Measurements from ENCODE around the gene COQ8A. TPM values are rescaled to one million over a fixed set of nuclear protein-coding genes. Genes with fewer than 3 reads are reported as not detected.

The COQ8A gene
- 10 to 100 TPM; 34.1 to 83.4 (median 67.8) TPM for total RNA-seq
- polyA plus RNA-seq = 10 to 100 TPM; 45.9 to 66.3 TPM
- 3.6 reads per million, percentile 19 among the genes with 10 or more reads in this experiment for total RNA-seq

- peaks cover 43 to 67% (median 50%) of the 10 kb centered on the region in 7 donors for H3K4me1 Mint-ChIP-seq
- no peaks in the 10 kb centered on the region for H3K27me3 Mint-ChIP-seq
- no peaks in the 10 kb centered on the region for H3K27me3 ChIP-seq (ENCODE audit: control insufficient read depth in 2 of 2, insufficient read depth in 2 of 2, low read length in 2 of 2)
- intact Hi-C loops (cut with micrococcal nuclease) = loop anchor here (1.0 to 10.0 kb wide), 16 partner anchors 47 to 1163 kb away; partner anchors contain the start of genes ITPKB (in 2 of the 2), ARF1 (in 1 of the 2), JMJD4 (in 1 of the 2) and LIN9 (in 1 of the 2)
- ATAC-seq = peak; percentile 95
- peaks cover 2 to 13% (median 4%) of the 10 kb centered on the region in 11 donors for H3K9me3 Mint-ChIP-seq
- ChIA-PET CTCF (interaction anchor here (0.8 to 1.0 kb wide), 2 partner anchors 114 to 127 kb away, joined by 3 read pairs; no protein-coding TSS in a partner anchor), POLR2A (interaction anchor here (0.5 to 4.3 kb wide), 17 partner anchors 9 to 532 kb away, joined by 3 to 46 read pairs (median 4); partner anchors contain the start of genes ITPKB and PARP1)
- H3K9me3 ChIP-seq (ENCODE audit: control insufficient read depth in 2 of 3, low read length in 3 of 3) = peaks cover 0 to 4% (median 0%) of the 10 kb centered on the region in 3 experiments
- peak in 8 of 9 donors; percentile 99 to 100 (median 100) for DNase-seq
- peaks cover 15 to 34% of the 10 kb centered on the region in 2 donors for H3K4me1 ChIP-seq (ENCODE audit: control insufficient read depth in 2 of 2, insufficient read depth in 2 of 2, low read length in 2 of 2)
- peak within 1 kb of the TSS; percentile 87 for H3K27ac ChIP-seq (ENCODE audit: low read depth, low read length)
- H3K4me3 Mint-ChIP-seq = peak within 1 kb of the TSS; percentile 85 to 94 (median 92)
- H3K4me3 ChIP-seq (ENCODE audit: low read length) = peak within 1 kb of the TSS; percentile 84
- peak within 1 kb of the TSS; percentile 94 to 98 (median 97) for H3K27ac Mint-ChIP-seq
- H3K36me3 Mint-ChIP-seq = peaks cover 4 to 9% (median 4%) of the 10 kb centered on the region in 5 donors
- no peaks in the 10 kb centered on the region for H3K36me3 ChIP-seq (ENCODE audit: control insufficient read depth in 2 of 3, insufficient read depth in 3 of 3, low read length in 3 of 3)
Measured at GRCh38 chr1:226940029-226940805, at the start of gene COQ8A. TSS of gene COQ8A (plus strand) at chr1:226940294. CDS start at chr1:226961386, 21,092 bp downstream.

- Mint-ChIP-seq H3K9me3 (no peaks in the 10 kb centered on the region), H3K36me3 (peaks cover 0 to 6% (median 0%) of the 10 kb centered on the region in 5 donors), H3K27ac (peak overlapping the region in 1 of 9 donors; percentile 24), H3K4me1 (peaks cover 8 to 17% (median 11%) of the 10 kb centered on the region in 7 donors), H3K4me3 (no peak overlapping the region), H3K27me3 (no peaks in the 10 kb centered on the region)
- ChIA-PET POLR2A (no interaction called here), CTCF (no interaction called here)
- Histone ChIP-seq H3K27me3 (ENCODE audit: control insufficient read depth in 2 of 2, insufficient read depth in 2 of 2, low read length in 2 of 2) (no peaks in the 10 kb centered on the region), H3K4me3 (ENCODE audit: low read length) (no peak overlapping the region), H3K4me1 (ENCODE audit: control insufficient read depth in 2 of 2, insufficient read depth in 2 of 2, low read length in 2 of 2) (no peaks in the 10 kb centered on the region), H3K9me3 (ENCODE audit: control insufficient read depth in 2 of 3, low read length in 3 of 3) (no peaks in the 10 kb centered on the region), H3K27ac (ENCODE audit: low read depth, low read length) (no peak overlapping the region), H3K36me3 (ENCODE audit: control insufficient read depth in 2 of 3, insufficient read depth in 3 of 3, low read length in 3 of 3) (no peaks in the 10 kb centered on the region)
- DNase-seq (no peak), ATAC-seq (no peak)
- intact Hi-C loops (cut with micrococcal nuclease) = no loop called here
Measured at GRCh38 chr1:226890331-226891108, 49.6 kb upstream of the COQ8A start.

- H3K4me3 Mint-ChIP-seq = no peak overlapping the region
- no peak for ATAC-seq
- POLR2A ChIA-PET = no interaction called here
Measured at GRCh38 chr1:226891346-226891745, 48.7 kb upstream of the COQ8A start.

GRCh38 chr1:226891846-226892523, 48.1 kb upstream of the COQ8A start:
- no peaks in the 10 kb centered on the region for H3K27me3 Mint-ChIP-seq
- H3K4me1 Mint-ChIP-seq = peaks cover 0 to 6% (median 0%) of the 10 kb centered on the region in 7 donors
- H3K4me1 ChIP-seq (ENCODE audit: control insufficient read depth in 2 of 2, insufficient read depth in 2 of 2, low read length in 2 of 2) = no peaks in the 10 kb centered on the region
- H3K4me3 ChIP-seq (ENCODE audit: low read length) = no peak overlapping the region
- CTCF ChIA-PET = no interaction called here
- H3K9me3 ChIP-seq (ENCODE audit: control insufficient read depth in 2 of 3, low read length in 3 of 3) = no peaks in the 10 kb centered on the region
- H3K27me3 ChIP-seq (ENCODE audit: control insufficient read depth in 2 of 2, insufficient read depth in 2 of 2, low read length in 2 of 2) = no peaks in the 10 kb centered on the region
- H3K36me3 Mint-ChIP-seq = peaks cover 0 to 2% (median 0%) of the 10 kb centered on the region in 5 donors
- intact Hi-C loops (cut with micrococcal nuclease) = no loop called here
- DNase-seq = no peak
- no peak overlapping the region for H3K27ac ChIP-seq (ENCODE audit: low read depth, low read length)
- no peaks in the 10 kb centered on the region for H3K36me3 ChIP-seq (ENCODE audit: control insufficient read depth in 2 of 3, insufficient read depth in 3 of 3, low read length in 3 of 3)
- peak overlapping the region in 2 of 9 donors; percentile 15 to 72 for H3K27ac Mint-ChIP-seq
- no peaks in the 10 kb centered on the region for H3K9me3 Mint-ChIP-seq
- POLR2A ChIA-PET = no interaction called here
- H3K4me3 Mint-ChIP-seq = no peak overlapping the region
- ATAC-seq = no peak

More at GRCh38 chr1:226891346-226891745, 48.7 kb upstream of the COQ8A start:
- Histone ChIP-seq H3K9me3 (ENCODE audit: control insufficient read depth in 2 of 3, low read length in 3 of 3) (no peaks in the 10 kb centered on the region), H3K27me3 (ENCODE audit: control insufficient read depth in 2 of 2, insufficient read depth in 2 of 2, low read length in 2 of 2) (no peaks in the 10 kb centered on the region), H3K4me3 (ENCODE audit: low read length) (no peak overlapping the region), H3K36me3 (ENCODE audit: control insufficient read depth in 2 of 3, insufficient read depth in 3 of 3, low read length in 3 of 3) (no peaks in the 10 kb centered on the region), H3K27ac (ENCODE audit: low read depth, low read length) (no peak overlapping the region), H3K4me1 (ENCODE audit: control insufficient read depth in 2 of 2, insufficient read depth in 2 of 2, low read length in 2 of 2) (no peaks in the 10 kb centered on the region)
- no peaks in the 10 kb centered on the region for H3K27me3 Mint-ChIP-seq
- CTCF ChIA-PET = no interaction called here
- peaks cover 0 to 3% (median 0%) of the 10 kb centered on the region in 5 donors for H3K36me3 Mint-ChIP-seq
- no peaks in the 10 kb centered on the region for H3K9me3 Mint-ChIP-seq
- intact Hi-C loops (cut with micrococcal nuclease) = no loop called here
- H3K4me1 Mint-ChIP-seq = peaks cover 2 to 8% (median 3%) of the 10 kb centered on the region in 7 donors
- no peak for DNase-seq
- H3K27ac Mint-ChIP-seq = no peak overlapping the region

- H3K27ac ChIP-seq (ENCODE audit: low read depth, low read length) = no peak overlapping the region
- H3K27me3 ChIP-seq (ENCODE audit: control insufficient read depth in 2 of 2, insufficient read depth in 2 of 2, low read length in 2 of 2) = no peaks in the 10 kb centered on the region
- intact Hi-C loops (cut with micrococcal nuclease) = no loop called here
- H3K36me3 Mint-ChIP-seq = peaks cover 0 to 1% (median 0%) of the 10 kb centered on the region in 5 donors
- no peak overlapping the region for H3K4me3 ChIP-seq (ENCODE audit: low read length)
- DNase-seq = no peak
- H3K4me1 ChIP-seq (ENCODE audit: control insufficient read depth in 2 of 2, insufficient read depth in 2 of 2, low read length in 2 of 2) = no peaks in the 10 kb centered on the region
- H3K36me3 ChIP-seq (ENCODE audit: control insufficient read depth in 2 of 3, insufficient read depth in 3 of 3, low read length in 3 of 3) = no peaks in the 10 kb centered on the region
- POLR2A ChIA-PET = interaction anchor here (1.0 kb wide), 1 partner anchor 10 kb away, joined by 3 read pairs; no protein-coding TSS in a partner anchor
- H3K4me3 Mint-ChIP-seq = no peak overlapping the region
- no peak for ATAC-seq
- H3K27me3 Mint-ChIP-seq = no peaks in the 10 kb centered on the region
- H3K4me1 Mint-ChIP-seq = peaks cover 0 to 6% (median 0%) of the 10 kb centered on the region in 7 donors
- CTCF ChIA-PET = no interaction called here
- H3K27ac Mint-ChIP-seq = no peak overlapping the region
- H3K9me3 Mint-ChIP-seq = no peaks in the 10 kb centered on the region
- no peaks in the 10 kb centered on the region for H3K9me3 ChIP-seq (ENCODE audit: control insufficient read depth in 2 of 3, low read length in 3 of 3)
Measured at GRCh38 chr1:226892524-226892875, 47.6 kb upstream of the COQ8A start.

GRCh38 chr1:226893936-226894335, 46.2 kb upstream of the COQ8A start:
- Histone ChIP-seq H3K27me3 (ENCODE audit: control insufficient read depth in 2 of 2, insufficient read depth in 2 of 2, low read length in 2 of 2) (no peaks in the 10 kb centered on the region), H3K27ac (ENCODE audit: low read depth, low read length) (no peak overlapping the region), H3K36me3 (ENCODE audit: control insufficient read depth in 2 of 3, insufficient read depth in 3 of 3, low read length in 3 of 3) (no peaks in the 10 kb centered on the region), H3K9me3 (ENCODE audit: control insufficient read depth in 2 of 3, low read length in 3 of 3) (no peaks in the 10 kb centered on the region), H3K4me3 (ENCODE audit: low read length) (no peak overlapping the region), H3K4me1 (ENCODE audit: control insufficient read depth in 2 of 2, insufficient read depth in 2 of 2, low read length in 2 of 2) (no peaks in the 10 kb centered on the region)
- H3K4me3 Mint-ChIP-seq = no peak overlapping the region
- H3K4me1 Mint-ChIP-seq = peaks cover 0 to 6% (median 0%) of the 10 kb centered on the region in 7 donors
- no peak overlapping the region for H3K27ac Mint-ChIP-seq
- DNase-seq (no peak), ATAC-seq (no peak)
- H3K36me3 Mint-ChIP-seq = no peaks in the 10 kb centered on the region
- ChIA-PET CTCF (no interaction called here), POLR2A (no interaction called here)
- H3K9me3 Mint-ChIP-seq = no peaks in the 10 kb centered on the region
- intact Hi-C loops (cut with micrococcal nuclease) = no loop called here
- no peaks in the 10 kb centered on the region for H3K27me3 Mint-ChIP-seq
